ENCODE measurements around the gene RBM17. TPM values are rescaled to one million over a fixed set of nuclear protein-coding genes. Genes with fewer than 3 reads are reported as not detected.

RBM17 gene
- total RNA-seq, 6 experiments from 2014 or later, result 11.9 to 40.6 (median 28.1) TPM

- ATAC-seq, result peak; percentile 44 to 73 (median 54)
- Histone ChIP-seq H3K4me3 (no peak overlapping the region), H3K4me1 (no peaks in the 10 kb centered on the region), H3K36me3 (no peaks in the 10 kb centered on the region), H3K9me3 (no peaks in the 10 kb centered on the region), H3K27ac (no peak overlapping the region), H3K27me3 (no peaks in the 10 kb centered on the region)
- 15% methylated on average over 10 of the region's 15 CpGs for WGBS (ENCODE audit: insufficient coverage, low coverage, low lambda C conversion rate, missing lambda C conversion rate)
- TF ChIP-seq CTCF (IDR thresholded peaks at IDR 0.05), result no peak
- no peak for TF ChIP-seq POLR2A (IDR thresholded peaks at IDR 0.05)
- intact Hi-C loops (cut with DNase I), result no loop called here
- no peak for DNase-seq
These were observed 39.9 kb downstream of the RBM17 start for GRCh38 chr10:6128591-6129251.

- Histone ChIP-seq H3K4me3 (no peak overlapping the region), H3K27me3 (no peaks in the 10 kb centered on the region), H3K27ac (no peak overlapping the region), H3K4me1 (no peaks in the 10 kb centered on the region), H3K36me3 (no peaks in the 10 kb centered on the region), H3K9me3 (no peaks in the 10 kb centered on the region)
- ATAC-seq (no peak), DNase-seq (no peak)
- intact Hi-C loops (cut with DNase I), result no loop called here
- 49% methylated on average over 2 of the region's 7 CpGs for WGBS (ENCODE audit: insufficient coverage, low coverage, low lambda C conversion rate, missing lambda C conversion rate)
- TF ChIP-seq POLR2A (IDR thresholded peaks at IDR 0.05), result no peak
These were observed 42.1 kb downstream of the RBM17 start for GRCh38 chr10:6130848-6131470.

- intact Hi-C loops (cut with DNase I), result no loop called here
- TF ChIP-seq CTCF (IDR thresholded peaks at IDR 0.05) (no peak), POLR2A (IDR thresholded peaks at IDR 0.05) (no peak)
- Histone ChIP-seq H3K27me3 (no peaks in the 10 kb centered on the region), H3K9me3 (no peaks in the 10 kb centered on the region), H3K36me3 (no peaks in the 10 kb centered on the region), H3K4me1 (no peaks in the 10 kb centered on the region), H3K27ac (no peak overlapping the region), H3K4me3 (no peak overlapping the region)
- no peak for DNase-seq
- WGBS (ENCODE audit: insufficient coverage, low coverage, low lambda C conversion rate, missing lambda C conversion rate), result 80% methylated on average over 10 of the region's 22 CpGs
- ATAC-seq, result no peak
These were observed 44.7 kb downstream of the RBM17 start for GRCh38 chr10:6133331-6134098.

- Histone ChIP-seq H3K9me3 (no peaks in the 10 kb centered on the region), H3K27me3 (no peaks in the 10 kb centered on the region), H3K36me3 (no peaks in the 10 kb centered on the region), H3K27ac (no peak overlapping the region), H3K4me3 (no peak overlapping the region), H3K4me1 (no peaks in the 10 kb centered on the region)
- WGBS (ENCODE audit: insufficient coverage, low coverage, low lambda C conversion rate, missing lambda C conversion rate), result 80% methylated on average over 5 of the region's 18 CpGs
- DNase-seq (no peak), ATAC-seq (peak in 1 of 4 donors; percentile 32)
- intact Hi-C loops (cut with DNase I), result no loop called here
- TF ChIP-seq POLR2A (IDR thresholded peaks at IDR 0.05), result no peak
- TF ChIP-seq CTCF (IDR thresholded peaks at IDR 0.05), result no peak
These were observed 45.4 kb downstream of the RBM17 start for GRCh38 chr10:6134099-6134823.
